Measurements from ENCODE around the gene SDK2. TPM values are rescaled to one million over a fixed set of nuclear protein-coding genes. Genes with fewer than 3 reads are reported as not detected.

SDK2 gene
- polyA plus RNA-seq, 1 of the 3 experiments (the other 2 are of a cell fraction) = 0.02 TPM

- H4K20me1 ChIP-seq (ENCODE audit: insufficient read depth) = no peaks in the 10 kb centered on the region
- H3K9ac ChIP-seq = no peak overlapping the region
- H3K79me2 ChIP-seq (ENCODE audit: insufficient read depth) = no peaks in the 10 kb centered on the region
- H3K27me3 ChIP-seq (ENCODE audit: insufficient read depth) = no peaks in the 10 kb centered on the region
- H2AFZ ChIP-seq (ENCODE audit: low read depth) = no peak overlapping the region
- peaks cover 0 to 7% of the 10 kb centered on the region in 2 experiments; a peak in 1 of 4 replicates for H3K4me1 ChIP-seq (ENCODE audit: control insufficient read depth in 1 of 2, insufficient read depth in 2 of 2, low read depth in 1 of 2, low read length in 1 of 2)
- H3K9me3 ChIP-seq = no peaks in the 10 kb centered on the region
- H3K9me2 ChIP-seq = no peaks in the 10 kb centered on the region
- H3K4me3 ChIP-seq (ENCODE audit: low read depth in 2 of 2, low read length in 1 of 2) = no peak overlapping the region
- H3K4me2 ChIP-seq = no peak overlapping the region
- POLR2A ChIA-PET = no interaction called here
- TF ChIP-seq FOXM1 (IDR thresholded peaks at IDR 0.05; ENCODE audit: low read depth) = no peak
- no peak for TF ChIP-seq USF1 (IDR thresholded peaks at IDR 0.05; ENCODE audit: borderline replicate concordance, low read depth)
- TF ChIP-seq RXRA (IDR thresholded peaks at IDR 0.05; ENCODE audit: borderline replicate concordance, low read depth) = no peak
- TF ChIP-seq CHD2 (IDR thresholded peaks at IDR 0.05; ENCODE audit: low read length, partially characterized antibody) = no peak
- TF ChIP-seq NFIC (IDR thresholded peaks at IDR 0.05; ENCODE audit: borderline replicate concordance) = no peak
- no peak for TF ChIP-seq ELF1 (IDR thresholded peaks at IDR 0.05)
- TF ChIP-seq RCOR1 (IDR thresholded peaks at IDR 0.05; ENCODE audit: low read length) = no peak
- no peak for TF ChIP-seq FOXJ3 (CRISPR knock-in tag; IDR thresholded peaks at IDR 0.05)
- TF ChIP-seq MEF2A (IDR thresholded peaks at IDR 0.05; ENCODE audit: borderline replicate concordance, low read depth) = no peak
- H3K36me3 ChIP-seq (replicated peaks in 1 of 2; ENCODE audit: control insufficient read depth in 1 of 2, insufficient read depth in 2 of 2, low read length in 1 of 2) = no peaks in the 10 kb centered on the region
- H3F3A ChIP-seq (replicated peaks; ENCODE audit: insufficient read depth) = no peaks in the 10 kb centered on the region
- H3K27ac ChIP-seq (ENCODE audit: low read depth in 2 of 2, low read length in 1 of 2) = no peak overlapping the region
- no peak for DNase-seq
- CTCF ChIA-PET = interaction anchor here (1.5 kb wide), 1 partner anchor 10 kb away, joined by 4 read pairs; no protein-coding TSS in a partner anchor
- 73% methylated on average over 16 of the region's 16 CpGs for WGBS (ENCODE audit: low lambda C conversion rate)
These were observed 162.0 kb downstream of the SDK2 start for GRCh38 chr17:73482251-73482716.

GRCh38 chr17:73481676-73482075 lies 162.6 kb downstream of the SDK2 start:
- H3F3A ChIP-seq (replicated peaks; ENCODE audit: insufficient read depth) = no peaks in the 10 kb centered on the region
- no peaks in the 10 kb centered on the region for H3K9me3 ChIP-seq
- ChIA-PET POLR2A (no interaction called here), CTCF (interaction anchor here (0.7 to 8.0 kb wide), 2 partner anchors 9 to 797 kb away, joined by 3 to 46 read pairs; no protein-coding TSS in a partner anchor)
- H3K4me1 ChIP-seq (ENCODE audit: control insufficient read depth in 1 of 2, insufficient read depth in 2 of 2, low read depth in 1 of 2, low read length in 1 of 2) = peaks cover 0 to 12% of the 10 kb centered on the region in 2 experiments; a peak in 1 of 4 replicates
- H4K20me1 ChIP-seq (ENCODE audit: insufficient read depth) = no peaks in the 10 kb centered on the region
- H3K4me3 ChIP-seq (ENCODE audit: low read depth in 2 of 2, low read length in 1 of 2) = no peak overlapping the region
- H3K27me3 ChIP-seq (ENCODE audit: insufficient read depth) = no peaks in the 10 kb centered on the region
- no peak for TF ChIP-seq USF1 (IDR thresholded peaks at IDR 0.05; ENCODE audit: borderline replicate concordance, low read depth)
- no peaks in the 10 kb centered on the region for H3K36me3 ChIP-seq (replicated peaks in 1 of 2; ENCODE audit: control insufficient read depth in 1 of 2, insufficient read depth in 2 of 2, low read length in 1 of 2)
- WGBS (ENCODE audit: low lambda C conversion rate) = 36% methylated on average over 11 of the region's 12 CpGs
- H3K9me2 ChIP-seq = no peaks in the 10 kb centered on the region
- DNase-seq = no peak
- no peak overlapping the region for H3K9ac ChIP-seq
- H3K4me2 ChIP-seq = no peak overlapping the region
- H3K27ac ChIP-seq (ENCODE audit: low read depth in 2 of 2, low read length in 1 of 2) = no peak overlapping the region
- no peak overlapping the region for H2AFZ ChIP-seq (ENCODE audit: low read depth)
- no peaks in the 10 kb centered on the region for H3K79me2 ChIP-seq (ENCODE audit: insufficient read depth)

GRCh38 chr17:73480740-73481139 lies 163.5 kb downstream of the SDK2 start:
- H3K4me2 ChIP-seq = no peak overlapping the region
- H3K4me3 ChIP-seq (ENCODE audit: low read depth in 2 of 2, low read length in 1 of 2) = no peak overlapping the region
- no peaks in the 10 kb centered on the region for H3F3A ChIP-seq (replicated peaks; ENCODE audit: insufficient read depth)
- WGBS (ENCODE audit: low lambda C conversion rate) = 23% methylated on average over 4 of the region's 4 CpGs
- no peaks in the 10 kb centered on the region for H3K36me3 ChIP-seq (replicated peaks in 1 of 2; ENCODE audit: control insufficient read depth in 1 of 2, insufficient read depth in 2 of 2, low read length in 1 of 2)
- no peak overlapping the region for H3K9ac ChIP-seq
- no peak for TF ChIP-seq USF2 (IDR thresholded peaks at IDR 0.05; ENCODE audit: borderline replicate concordance, low read depth, low read length)
- TF ChIP-seq NRF1 (IDR thresholded peaks at IDR 0.05; ENCODE audit: low read depth, low read length) = no peak
- no peak for TF ChIP-seq GABPA (IDR thresholded peaks at IDR 0.05; ENCODE audit: low read depth)
- TF ChIP-seq MXI1 (IDR thresholded peaks at IDR 0.05; ENCODE audit: low read depth, low read length) = no peak
- no peak for TF ChIP-seq SMC3 (IDR thresholded peaks at IDR 0.05; ENCODE audit: low read depth, low read length)
- no peak for TF ChIP-seq YY1 (IDR thresholded peaks at IDR 0.05; ENCODE audit: low read depth)
- no peak for DNase-seq
- POLR2A ChIA-PET = no interaction called here
- H3K4me1 ChIP-seq (ENCODE audit: control insufficient read depth in 1 of 2, insufficient read depth in 2 of 2, low read depth in 1 of 2, low read length in 1 of 2) = peaks cover 0 to 12% of the 10 kb centered on the region in 2 experiments; a peak in 1 of 4 replicates
- no peak overlapping the region for H2AFZ ChIP-seq (ENCODE audit: low read depth)
- no peaks in the 10 kb centered on the region for H3K79me2 ChIP-seq (ENCODE audit: insufficient read depth)
- H3K9me2 ChIP-seq = no peaks in the 10 kb centered on the region
- no peaks in the 10 kb centered on the region for H4K20me1 ChIP-seq (ENCODE audit: insufficient read depth)
- CTCF ChIA-PET = interaction anchor here (0.8 to 8.0 kb wide), 3 partner anchors 9 to 51 kb away, joined by 3 to 46 read pairs (median 3); no protein-coding TSS in a partner anchor
- no peak overlapping the region for H3K27ac ChIP-seq (ENCODE audit: low read depth in 2 of 2, low read length in 1 of 2)
- H3K9me3 ChIP-seq = no peaks in the 10 kb centered on the region
- no peaks in the 10 kb centered on the region for H3K27me3 ChIP-seq (ENCODE audit: insufficient read depth)
